Mesenteric fat pad (tissue), 1 donor: Measurements from ENCODE around the gene OR14K1. TPM values are rescaled to one million over a fixed set of nuclear protein-coding genes. Genes with fewer than 3 reads are reported as not detected.
"Not testable (repeated sequence)": the region's sequence is repeated elsewhere in the genome, so short reads cannot be mapped to it uniquely, and the experiment has no call there.

ENCODE experiments used
- DNase-seq: peaks from one replicate; pipeline ENCODE4 v3.0.0-alpha.2; 2020; ENCODE audit warnings: low spot score
- long read RNA-seq: library from polyadenylated mRNA; unstranded; transcript quantifications from one replicate; pipeline ENCODE4 v2.0.0, GENCODE V29; 2020
- total RNA-seq: library from RNA; stranded (reverse); fragmentation: NEBNext Ultra II Directional; extraction: Animal tissue kit (Norgen Biotek cat#: 25700); gene quantifications from one replicate; pipeline ENCODE4 v1.2.1, GENCODE V29; 2021
- donor health status: DM: yes; HTN: yes; CAD: no.

The OR14K1 gene, protein sequence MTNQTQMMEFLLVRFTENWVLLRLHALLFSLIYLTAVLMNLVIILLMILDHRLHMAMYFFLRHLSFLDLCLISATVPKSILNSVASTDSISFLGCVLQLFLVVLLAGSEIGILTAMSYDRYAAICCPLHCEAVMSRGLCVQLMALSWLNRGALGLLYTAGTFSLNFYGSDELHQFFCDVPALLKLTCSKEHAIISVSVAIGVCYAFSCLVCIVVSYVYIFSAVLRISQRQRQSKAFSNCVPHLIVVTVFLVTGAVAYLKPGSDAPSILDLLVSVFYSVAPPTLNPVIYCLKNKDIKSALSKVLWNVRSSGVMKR
- total RNA-seq = not detected
- long read RNA-seq = 0 reads

DNA sequence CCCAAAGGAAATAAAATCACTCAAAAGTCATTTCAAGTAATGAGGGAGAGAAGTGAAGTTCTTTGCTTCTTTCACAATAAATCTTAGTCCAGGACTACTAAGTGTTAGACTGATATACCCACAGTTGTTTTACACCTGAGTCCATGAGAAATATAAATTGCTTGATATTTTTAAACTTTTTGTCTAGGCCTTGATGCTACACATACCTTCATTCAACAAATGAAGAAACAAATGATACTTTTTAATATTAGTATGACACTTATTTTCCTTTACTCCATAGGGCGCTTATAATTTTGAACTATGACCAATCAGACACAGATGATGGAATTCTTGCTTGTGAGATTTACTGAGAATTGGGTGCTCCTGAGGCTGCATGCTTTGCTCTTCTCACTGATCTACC lies at the start of gene OR14K1:
TSS of gene OR14K1 (plus strand) at position 301 of the 400 bp plus-strand sequence. CDS start at position 301, 0 bp downstream.
- DNase-seq = no peak

DNA sequence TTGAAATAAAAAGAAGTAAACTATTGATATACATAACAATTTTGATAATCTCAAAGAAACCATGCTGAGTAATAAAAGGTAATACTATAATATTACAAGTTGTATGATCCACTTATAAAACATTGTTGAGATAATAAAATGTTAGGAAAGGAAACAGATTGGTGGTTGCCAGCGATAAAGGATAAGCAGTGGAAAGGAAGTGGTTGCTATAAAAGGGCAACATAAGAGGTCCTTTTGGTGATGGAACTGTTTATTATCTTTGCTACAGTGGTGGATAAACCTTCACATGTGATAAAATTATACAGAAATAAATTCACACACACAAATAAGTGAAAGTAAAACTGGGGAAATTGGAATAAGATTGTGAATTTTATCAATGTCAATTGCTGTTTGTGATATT lies 37.1 kb upstream of the OR14K1 start:
- no peak for DNase-seq

DNA sequence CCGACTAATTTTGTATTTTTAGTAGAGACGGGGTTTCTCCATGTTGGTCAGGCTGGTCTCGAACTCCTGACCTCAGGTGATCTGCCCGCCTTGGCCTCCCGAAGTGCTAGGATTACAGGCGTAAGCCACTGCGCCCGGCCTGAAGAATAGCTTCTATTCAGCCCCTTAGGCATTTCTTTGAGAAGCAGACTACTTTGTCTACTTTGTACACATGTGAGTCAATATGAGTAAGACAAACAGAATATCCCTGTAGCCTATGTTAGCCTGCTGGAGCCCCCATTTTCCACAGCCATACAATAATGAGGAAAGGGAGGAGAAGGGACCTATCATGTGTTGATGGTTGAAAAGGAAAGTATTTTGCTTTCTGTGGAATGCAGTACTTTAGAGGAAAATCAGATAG lies 27.7 kb upstream of the OR14K1 start:
- DNase-seq = not testable (repeated sequence)

DNA sequence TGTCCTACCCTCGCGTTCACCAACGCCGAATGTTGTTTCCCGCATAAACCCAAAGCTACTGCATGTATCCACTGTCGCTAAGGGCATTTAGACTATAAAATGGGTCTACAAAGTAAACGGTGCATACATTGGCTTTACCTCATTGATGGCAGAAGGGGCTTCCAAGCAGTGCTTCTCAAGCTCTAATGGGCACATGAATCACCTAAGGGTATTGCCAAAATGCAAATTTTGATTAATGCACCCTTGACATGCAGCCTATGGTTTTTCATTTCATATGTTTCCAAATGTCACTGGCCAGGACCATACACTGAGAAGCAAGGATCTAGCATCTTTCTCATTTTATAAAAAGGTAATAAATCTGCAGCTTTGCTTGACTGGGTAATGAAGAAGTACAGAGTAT lies 24.7 kb upstream of the OR14K1 start:
- DNase-seq = no peak

DNA sequence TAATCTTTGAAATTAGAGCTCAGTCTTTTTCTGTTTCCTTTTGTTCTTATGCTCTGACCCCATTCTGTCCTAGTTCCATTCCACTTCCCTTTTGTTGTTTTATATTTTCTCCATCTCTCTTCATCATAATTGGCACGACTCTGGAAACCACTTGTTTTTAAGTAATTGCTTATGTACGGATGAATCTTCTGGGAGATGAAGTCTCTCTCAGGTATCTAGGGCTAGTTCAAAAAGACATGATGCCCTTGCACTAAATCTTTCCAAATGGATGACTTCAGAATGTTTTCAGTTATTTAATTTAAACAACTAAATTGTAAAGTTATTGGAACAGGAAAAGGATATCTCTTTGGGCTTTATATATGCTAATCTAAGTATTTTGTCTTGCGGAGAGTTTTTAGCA lies 21.9 kb upstream of the OR14K1 start, which contains the start of gene OR6F1:
TSS of gene OR6F1 (minus strand) at position 101 of the 400 bp plus-strand sequence. CDS start 3,891 bp downstream, outside the sequence.
- DNase-seq = no peak

DNA sequence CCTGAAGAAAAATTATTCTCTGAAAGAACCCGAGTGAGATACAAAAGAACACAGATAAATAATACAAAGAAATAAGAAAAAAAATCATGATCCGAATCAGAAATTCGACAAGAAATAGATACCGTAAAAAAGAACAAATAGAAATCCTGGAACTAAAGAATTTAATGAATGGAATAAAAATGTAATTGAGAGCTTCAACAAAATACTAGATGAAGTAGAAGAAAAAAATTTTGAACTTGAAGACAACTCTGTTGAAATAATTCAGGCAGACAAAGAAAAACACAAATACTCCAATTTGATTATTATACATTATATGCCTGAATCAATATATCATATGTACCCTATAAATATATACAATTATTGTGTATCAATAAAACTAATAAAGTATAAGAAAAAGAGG lies 17.2 kb upstream of the OR14K1 start:
- no peak for DNase-seq

DNA sequence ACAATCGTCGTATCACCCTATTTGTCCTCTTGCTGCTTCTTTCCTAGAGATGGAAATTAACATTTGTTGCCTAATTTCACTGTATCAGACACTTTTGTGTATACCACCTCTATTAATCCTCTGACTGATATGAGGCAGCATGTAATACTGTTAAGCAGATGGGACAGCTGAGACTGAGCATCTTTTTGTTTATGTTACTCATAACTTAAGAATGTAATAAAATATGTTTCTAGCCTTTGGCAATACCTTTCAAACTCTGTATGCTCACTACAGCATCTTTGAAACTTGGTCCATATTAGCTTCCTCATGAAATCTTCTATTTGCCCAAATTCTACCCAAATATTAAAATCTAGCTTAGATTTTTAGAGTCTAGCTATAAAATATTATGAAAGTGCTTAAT lies 2.3 kb downstream of the OR14K1 start:
- no peak for DNase-seq

DNA sequence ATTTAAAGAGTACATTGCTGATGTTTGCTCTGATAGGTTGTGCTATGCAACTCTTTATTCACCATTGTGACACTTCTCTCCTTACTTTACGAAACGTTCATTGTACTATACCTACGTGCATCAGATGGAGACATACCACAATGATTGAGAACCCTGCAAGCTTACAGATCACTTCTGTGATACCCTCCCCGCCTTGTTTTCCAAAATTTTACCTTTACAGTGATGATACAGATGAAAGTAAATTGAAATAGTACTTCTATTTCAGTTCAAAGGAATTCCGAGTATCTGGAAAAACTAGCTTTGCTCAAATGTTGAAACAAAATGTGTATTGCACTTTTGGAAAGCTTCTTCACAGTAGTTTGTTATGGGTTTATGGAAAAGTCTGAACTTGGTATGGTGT lies 3.3 kb downstream of the OR14K1 start:
- DNase-seq = no peak

DNA sequence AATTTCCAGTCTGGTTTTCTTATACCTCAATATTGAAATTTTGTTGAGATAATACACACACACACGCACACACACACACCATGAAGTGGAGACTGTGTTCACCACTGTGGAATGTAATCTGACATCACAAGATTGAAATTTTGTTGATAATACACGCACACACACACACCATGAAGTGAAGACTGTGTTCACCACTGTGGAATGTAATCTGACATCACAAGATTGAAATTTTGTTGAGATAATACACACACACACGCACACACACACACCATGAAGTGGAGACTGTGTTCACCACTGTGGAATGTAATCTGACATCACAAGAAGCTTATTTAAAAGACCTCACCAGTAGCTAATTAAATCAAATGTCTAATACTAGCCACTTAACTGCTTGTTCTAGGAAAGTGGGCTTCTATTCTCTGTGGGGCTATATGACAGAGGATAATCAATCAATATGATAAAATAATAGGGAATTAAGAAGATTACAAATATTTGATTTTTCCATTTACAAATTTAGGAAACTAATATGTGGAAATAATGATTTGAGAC lies 3.9 kb downstream of the OR14K1 start:
- DNase-seq = not testable (repeated sequence)

DNA sequence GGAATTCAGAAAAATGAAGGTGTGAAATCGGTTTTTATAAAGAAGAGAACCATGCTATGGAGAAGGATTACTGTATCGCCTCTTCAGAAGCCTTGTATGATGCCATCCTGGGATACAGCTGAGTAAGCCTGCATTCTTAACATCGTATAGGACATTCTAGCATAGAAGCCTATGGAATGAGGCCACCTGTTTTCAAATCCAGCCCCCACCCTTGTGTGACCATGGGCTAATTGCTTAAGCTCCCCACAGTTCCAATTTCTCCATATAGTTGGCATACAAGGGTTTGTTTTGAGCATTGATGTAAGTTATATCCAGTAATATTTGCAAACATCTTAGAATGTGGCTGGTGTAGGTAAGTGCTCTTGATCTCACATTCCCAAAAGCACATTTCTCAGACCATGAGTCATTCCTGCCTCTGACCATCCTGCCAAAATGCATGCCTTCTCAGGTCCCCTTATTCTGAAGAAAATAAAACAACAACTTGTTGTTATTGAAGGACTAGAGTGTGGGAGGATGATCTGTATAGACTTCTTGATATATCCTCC lies 8.0 kb downstream of the OR14K1 start:
- DNase-seq = no peak

DNA sequence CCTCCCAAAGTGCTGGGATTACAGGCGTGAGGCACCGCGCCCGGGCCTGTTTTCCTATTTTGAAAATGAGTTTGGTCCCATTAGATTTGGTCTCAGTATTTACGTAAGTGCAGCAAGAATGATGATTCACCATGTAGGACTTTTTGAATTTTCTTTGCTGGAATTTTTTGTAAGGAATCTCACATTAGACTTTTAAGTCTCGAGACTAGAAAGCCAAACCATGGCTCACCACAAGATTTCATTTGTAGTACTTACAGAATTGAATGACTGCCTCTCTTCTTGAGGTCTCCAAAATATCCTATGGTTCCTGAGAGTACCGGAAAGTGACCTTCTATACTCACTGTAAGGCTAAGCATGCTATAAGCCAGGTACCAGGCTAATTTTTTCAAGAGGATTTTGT lies 9.2 kb downstream of the OR14K1 start:
- DNase-seq = no peak

DNA sequence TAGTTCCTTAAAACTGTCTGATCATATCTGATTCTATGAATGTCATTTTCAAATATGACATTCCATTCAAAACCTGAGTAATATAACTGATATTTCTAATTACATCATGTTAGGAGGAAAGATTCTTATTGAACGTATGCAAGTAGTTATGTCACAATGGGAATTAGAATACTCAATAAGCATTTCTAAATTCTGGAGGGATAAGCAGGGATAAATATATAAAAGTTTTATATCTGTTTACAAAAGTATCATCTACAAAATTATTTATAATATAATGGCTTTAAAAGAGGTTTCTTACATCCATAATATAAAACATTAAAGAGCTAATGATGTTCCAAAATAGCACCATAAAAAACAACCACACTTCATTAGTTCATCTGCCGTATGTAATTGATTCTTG lies 9.6 kb downstream of the OR14K1 start, which contains the start of gene OR14A2:
TSS of gene OR14A2 (minus strand) at position 101 of the 400 bp plus-strand sequence.
- no peak for DNase-seq

DNA sequence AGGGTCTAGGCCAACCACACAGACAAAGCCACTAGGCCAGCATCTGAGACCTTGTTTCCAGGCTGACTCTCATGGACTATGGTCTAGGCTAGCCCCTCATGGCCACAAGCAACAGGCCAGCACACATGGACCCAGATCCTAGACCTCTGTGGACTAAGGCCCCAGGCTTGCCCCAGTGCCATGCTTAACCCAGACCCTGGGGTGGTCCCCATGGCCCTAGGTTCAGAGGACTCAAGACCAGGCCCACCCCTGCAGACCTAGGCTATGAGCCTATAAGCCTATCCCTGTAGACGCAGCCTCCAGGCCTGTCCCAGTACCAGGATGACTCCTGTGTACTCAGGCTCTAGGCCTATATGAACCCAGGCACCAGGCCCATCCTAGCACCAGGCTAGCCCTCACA lies 11.5 kb downstream of the OR14K1 start:
- no peak for DNase-seq

DNA sequence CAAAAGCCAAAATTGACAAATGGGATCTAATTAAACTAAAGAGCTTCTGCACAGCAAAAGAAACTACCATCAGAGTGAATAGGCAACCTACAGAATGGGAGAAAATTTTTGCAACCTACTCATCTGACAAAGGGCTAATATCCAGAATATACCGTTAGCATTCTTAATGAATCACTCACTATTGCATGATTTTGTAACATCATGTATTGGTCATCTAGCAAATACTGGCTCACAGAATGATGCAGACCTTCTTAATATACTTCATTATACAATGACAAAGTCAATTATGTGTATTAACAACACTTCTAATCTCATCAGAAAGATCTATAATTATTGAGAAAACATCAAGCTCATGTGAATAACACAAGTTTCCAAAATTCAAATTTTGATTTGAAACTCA lies 15.9 kb downstream of the OR14K1 start:
- DNase-seq = not testable (repeated sequence)

DNA sequence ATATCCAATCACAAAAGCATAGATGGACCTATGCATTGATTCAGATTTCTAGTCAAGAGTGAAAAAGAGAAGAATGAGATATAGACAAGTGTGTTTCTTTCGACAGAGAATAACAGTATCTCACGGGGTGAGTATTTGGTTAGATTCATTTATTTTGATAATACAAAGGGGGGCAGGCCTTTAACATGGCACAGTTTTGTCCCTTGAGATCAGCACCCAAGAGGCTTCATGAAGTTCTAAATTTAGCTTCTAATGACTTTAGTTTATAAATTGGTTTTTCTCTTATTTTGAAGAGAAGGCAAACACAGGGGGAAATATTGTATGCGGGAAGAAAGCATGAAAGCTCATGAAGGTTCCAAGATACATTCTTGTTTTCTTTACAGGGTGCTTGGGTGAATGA lies 22.0 kb downstream of the OR14K1 start, which contains the start of gene OR1C1:
TSS of gene OR1C1 (minus strand) at position 101 of the 400 bp plus-strand sequence. CDS start 2,150 bp downstream, outside the sequence.
- DNase-seq = no peak

DNA sequence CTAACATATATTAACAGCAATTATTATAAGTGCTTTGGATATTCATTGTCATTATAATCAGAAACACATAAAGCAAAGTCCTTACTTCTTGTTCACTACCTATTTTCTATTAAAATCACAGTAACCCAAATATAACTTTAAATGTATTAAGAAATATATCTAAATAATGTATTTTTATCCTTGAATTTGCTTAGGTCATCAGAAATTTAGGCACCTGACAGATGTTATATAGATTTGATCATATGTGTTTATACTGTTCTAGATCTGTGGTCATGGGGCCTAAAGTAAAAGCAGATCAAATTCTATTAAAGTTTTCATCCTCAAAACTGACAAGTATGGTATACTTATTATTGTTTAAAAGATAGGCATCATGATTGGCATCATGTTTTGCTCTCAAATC lies 31.2 kb downstream of the OR14K1 start:
- no peak for DNase-seq

Other genes starting within 250 kb of the OR14K1 start
- 0.03 TPM for gene OR2C3, start 202.2 kb upstream of the OR14K1 start, total RNA-seq
- gene GCSAML, start 189.5 kb upstream of the OR14K1 start, total RNA-seq = 0.51 TPM
- not detected for gene OR2G2, start 150.3 kb upstream of the OR14K1 start, total RNA-seq
- not detected for gene OR2G3, start 133.0 kb upstream of the OR14K1 start, total RNA-seq
- not detected for gene OR13G1, start 58.9 kb upstream of the OR14K1 start, total RNA-seq
- gene OR6F1, start 22.0 kb upstream of the OR14K1 start, total RNA-seq = not detected
- gene OR14A2, start 9.5 kb downstream of the OR14K1 start, total RNA-seq = not detected
- not detected for gene OR1C1, start 21.9 kb downstream of the OR14K1 start, total RNA-seq
- not detected for gene OR14A16, start 85.5 kb downstream of the OR14K1 start, total RNA-seq
- gene OR11L1, start 103.3 kb downstream of the OR14K1 start, total RNA-seq = not detected
- 0.96 TPM for gene TRIM58, start 118.6 kb downstream of the OR14K1 start, total RNA-seq
- gene OR2W3, start 157.0 kb downstream of the OR14K1 start, total RNA-seq = not detected
- not detected for gene OR2T8, start 181.6 kb downstream of the OR14K1 start, total RNA-seq
- not detected for gene OR2AJ1, start 186.3 kb downstream of the OR14K1 start, total RNA-seq
- not detected for gene OR2L8, start 210.2 kb downstream of the OR14K1 start, total RNA-seq
- gene OR2AK2, start 226.6 kb downstream of the OR14K1 start, total RNA-seq = not detected